CMK (cell line): ENCODE measurements around the gene KATNIP.

Source experiments
- DNase-seq: peaks from one replicate; pipeline ENCODE4 v3.0.0-alpha.2; 2010; ENCODE audit warnings: low read depth

The KATNIP gene

GRCh38 chr16:27549746-27550581 lies at the start of gene KATNIP, which contains the start of gene GTF3C1:
TSS of gene KATNIP (plus strand) at chr16:27550144. CDS start at chr16:27550171, 27 bp downstream.
TSS of gene GTF3C1 (minus strand) at chr16:27549913. CDS start at chr16:27549890, 23 bp downstream.
- peak; percentile 96 for DNase-seq

GRCh38 chr16:27500801-27501200 lies 49.1 kb upstream of the KATNIP start:
- no peak for DNase-seq

- DNase-seq = no peak
Observed at GRCh38 chr16:27503662-27504061, 46.3 kb upstream of the KATNIP start.

- DNase-seq = no peak
Observed at GRCh38 chr16:27505297-27506236, 44.4 kb upstream of the KATNIP start.

GRCh38 chr16:27506771-27507170 lies 43.2 kb upstream of the KATNIP start:
- no peak for DNase-seq

- no peak for DNase-seq
Observed at GRCh38 chr16:27508476-27508875, 41.5 kb upstream of the KATNIP start.

- no peak for DNase-seq
Observed at GRCh38 chr16:27511657-27512448, 38.1 kb upstream of the KATNIP start.

- no peak for DNase-seq
Observed at GRCh38 chr16:27514806-27515205, 35.1 kb upstream of the KATNIP start.

- DNase-seq = no peak
Observed at GRCh38 chr16:27515874-27516353, 34.0 kb upstream of the KATNIP start.

- no peak for DNase-seq
Observed at GRCh38 chr16:27516365-27516764, 33.6 kb upstream of the KATNIP start.

- no peak for DNase-seq
Observed at GRCh38 chr16:27517664-27518063, 32.3 kb upstream of the KATNIP start.

- no peak for DNase-seq
Observed at GRCh38 chr16:27518226-27518625, 31.7 kb upstream of the KATNIP start.

GRCh38 chr16:27520982-27521673 lies 28.8 kb upstream of the KATNIP start:
- no peak for DNase-seq

- DNase-seq = no peak
Observed at GRCh38 chr16:27522173-27522707, 27.7 kb upstream of the KATNIP start.

GRCh38 chr16:27526180-27526579 lies 23.8 kb upstream of the KATNIP start:
- DNase-seq = no peak

- no peak for DNase-seq
Observed at GRCh38 chr16:27528294-27528693, 21.6 kb upstream of the KATNIP start.

GRCh38 chr16:27529962-27530361 lies 20.0 kb upstream of the KATNIP start:
- DNase-seq = no peak

GRCh38 chr16:27531186-27531585 lies 18.8 kb upstream of the KATNIP start:
- no peak for DNase-seq

GRCh38 chr16:27531826-27532800 lies 17.8 kb upstream of the KATNIP start:
- DNase-seq = no peak

- DNase-seq = no peak
Observed at GRCh38 chr16:27534256-27534655, 15.7 kb upstream of the KATNIP start.
